SK-N-MC (cell line): ENCODE results near the gene BEND6.

Experiments
- DNase-seq: peaks from one replicate; pipeline ENCODE4 v3.0.0-alpha.2; 2011; ENCODE audit warnings: low read depth, low spot score
- H3K27ac ChIP-seq: fragments of 200-600 bp; sonication (generic); 2 replicates; pipeline ENCODE4 v1.5.1; 2016; ENCODE audit warnings: mixed run types
- H3K36me3 ChIP-seq: fragments of 200-600 bp; sonication (generic); 2 replicates; pipeline ENCODE4 v1.6.1; 2017; ENCODE audit warnings: antibody characterized with exemption, low read length, mixed read lengths; ENCODE audit not compliant: insufficient read depth
- H3K4me3 ChIP-seq: fragments of 200-600 bp; sonication (generic); 2 replicates; pipeline ENCODE4 v1.5.1; 2016
- H3K9ac ChIP-seq: fragments of 200-600 bp; sonication (generic); 2 replicates; pipeline ENCODE4 v1.8.0; 2017; ENCODE audit warnings: mixed run types, mixed read lengths; ENCODE audit not compliant: insufficient read length
- H3K9me3 ChIP-seq: fragments of 200-600 bp; sonication (generic); 2 replicates; pipeline ENCODE4 v1.6.1; 2017; ENCODE audit warnings: low read depth, mild to moderate bottlenecking, antibody characterized with exemption, low read length, moderate library complexity, mixed read lengths
- EZH2 ChIP-seq: fragments of 200-600 bp; sonication (generic); IDR thresholded peaks from one replicate; pipeline ENCODE4 v1.6.1; 2017; ENCODE audit warnings: antibody characterized with exemption
- FOXP2 ChIP-seq: optimal IDR thresholded peaks from 2 replicates; pipeline ENCODE3; 2011; ENCODE audit warnings: mild to moderate bottlenecking, moderate library complexity; ENCODE audit not compliant: insufficient read depth; ENCODE audit errors: extremely low read length, control extremely low read depth
- POLR2AphosphoS5 ChIP-seq: IDR thresholded peaks from 2 replicates; pipeline ENCODE4 v1.6.1; 2012; ENCODE audit warnings: mild to moderate bottlenecking, low read depth, low read length, borderline replicate concordance

The BEND6 gene

DNA sequence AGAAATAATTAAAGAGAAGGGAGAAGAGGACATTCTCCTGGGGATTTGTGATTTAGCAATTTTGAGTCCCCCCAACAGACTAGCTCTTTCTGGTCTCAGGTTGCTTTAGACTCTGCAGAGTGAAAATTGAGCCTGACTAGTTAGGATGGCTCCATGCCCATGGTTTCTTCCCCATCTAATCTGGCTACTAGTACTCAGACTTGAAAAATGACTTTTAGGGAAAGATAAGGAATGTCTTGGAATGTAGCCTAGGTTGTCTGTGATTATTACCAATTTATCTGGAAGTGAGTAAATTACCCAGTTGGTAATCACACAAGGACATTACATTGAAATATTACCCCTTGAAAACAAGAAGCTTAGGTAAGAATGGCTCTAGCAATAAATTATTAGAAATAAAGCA is 4.2 kb downstream of the BEND6 start:
- H3K4me3 ChIP-seq = no peak overlapping the region

DNA sequence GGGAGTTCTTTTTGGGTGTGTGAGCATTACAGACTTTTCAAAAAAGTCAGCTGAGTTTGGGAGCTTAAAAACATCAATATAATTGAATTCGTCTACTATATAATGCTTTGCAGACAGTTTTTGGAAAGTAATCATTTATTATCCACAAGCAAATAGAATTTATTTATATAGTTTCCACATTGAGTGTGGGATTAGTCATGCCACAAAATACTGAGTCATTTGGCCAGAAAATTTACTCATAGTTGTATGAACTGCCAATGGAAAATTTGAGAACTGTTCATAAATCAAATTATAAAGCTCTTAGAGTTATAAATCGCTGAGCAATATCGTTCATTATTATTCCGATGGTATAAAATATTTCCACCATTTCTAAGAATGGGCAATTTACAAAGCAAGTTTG is 5.0 kb downstream of the BEND6 start:
- H3K4me3 ChIP-seq = no peak overlapping the region
- no peak overlapping the region for H3K9ac ChIP-seq
- no peak overlapping the region for H3K27ac ChIP-seq
- no peak for DNase-seq
- TF ChIP-seq POLR2AphosphoS5 = no peak
- no peak for TF ChIP-seq FOXP2
- no peak for TF ChIP-seq EZH2
- no peaks in the 10 kb centered on the region for H3K36me3 ChIP-seq
- H3K9me3 ChIP-seq = no peaks in the 10 kb centered on the region

More for the DNA sequence above, 4.2 kb downstream of the BEND6 start:
- H3K9ac ChIP-seq = no peak overlapping the region
- TF ChIP-seq FOXP2 (no peak), EZH2 (no peak), POLR2AphosphoS5 (no peak)
- H3K36me3 ChIP-seq = no peaks in the 10 kb centered on the region
- H3K9me3 ChIP-seq = no peaks in the 10 kb centered on the region
- no peak for DNase-seq
- no peak overlapping the region for H3K27ac ChIP-seq

GRCh38 chr6:56961151-56961550 is 6.2 kb downstream of the BEND6 start:
- no peak overlapping the region for H3K9ac ChIP-seq
- no peak for DNase-seq
- H3K27ac ChIP-seq = no peak overlapping the region
- no peaks in the 10 kb centered on the region for H3K9me3 ChIP-seq
- H3K36me3 ChIP-seq = no peaks in the 10 kb centered on the region
- no peak for TF ChIP-seq EZH2
- no peak for TF ChIP-seq FOXP2
- TF ChIP-seq POLR2AphosphoS5 = no peak
- H3K4me3 ChIP-seq = no peak overlapping the region

- TF ChIP-seq FOXP2 (no peak), POLR2AphosphoS5 (no peak)
- H3K4me3 ChIP-seq = no peak overlapping the region
- H3K9ac ChIP-seq = no peak overlapping the region
- no peak for DNase-seq
- H3K36me3 ChIP-seq = no peaks in the 10 kb centered on the region
- H3K9me3 ChIP-seq = no peaks in the 10 kb centered on the region
- no peak overlapping the region for H3K27ac ChIP-seq
Observed at GRCh38 chr6:56962441-56962840, 7.5 kb downstream of the BEND6 start.

GRCh38 chr6:56963043-56963442 is 8.1 kb downstream of the BEND6 start:
- TF ChIP-seq POLR2AphosphoS5 (no peak), EZH2 (no peak), FOXP2 (no peak)
- no peak for DNase-seq
- Histone ChIP-seq H3K9me3 (no peaks in the 10 kb centered on the region), H3K36me3 (no peaks in the 10 kb centered on the region), H3K9ac (no peak overlapping the region), H3K4me3 (no peak overlapping the region), H3K27ac (no peak overlapping the region)

DNA sequence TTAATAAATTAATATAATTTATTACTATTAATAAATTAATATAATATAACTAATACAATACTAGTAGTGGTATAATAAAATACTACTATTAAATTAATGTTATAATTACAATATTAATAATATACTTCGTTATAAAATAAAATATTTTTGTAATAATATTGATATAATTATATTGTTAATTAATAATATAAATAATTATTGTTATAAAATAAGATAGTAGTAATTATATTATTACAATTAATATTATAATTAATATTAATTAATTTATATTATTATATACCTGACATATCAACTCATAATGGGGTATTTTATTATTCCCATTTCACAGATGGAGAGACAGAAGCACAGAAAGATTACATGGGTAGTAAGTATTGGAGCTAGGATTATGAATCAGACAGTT is 8.9 kb downstream of the BEND6 start:
- Histone ChIP-seq H3K27ac (no peak overlapping the region), H3K9ac (no peak overlapping the region), H3K4me3 (no peak overlapping the region), H3K9me3 (no peaks in the 10 kb centered on the region), H3K36me3 (no peaks in the 10 kb centered on the region)
- no peak for DNase-seq
- TF ChIP-seq FOXP2 (no peak), POLR2AphosphoS5 (no peak), EZH2 (no peak)

DNA sequence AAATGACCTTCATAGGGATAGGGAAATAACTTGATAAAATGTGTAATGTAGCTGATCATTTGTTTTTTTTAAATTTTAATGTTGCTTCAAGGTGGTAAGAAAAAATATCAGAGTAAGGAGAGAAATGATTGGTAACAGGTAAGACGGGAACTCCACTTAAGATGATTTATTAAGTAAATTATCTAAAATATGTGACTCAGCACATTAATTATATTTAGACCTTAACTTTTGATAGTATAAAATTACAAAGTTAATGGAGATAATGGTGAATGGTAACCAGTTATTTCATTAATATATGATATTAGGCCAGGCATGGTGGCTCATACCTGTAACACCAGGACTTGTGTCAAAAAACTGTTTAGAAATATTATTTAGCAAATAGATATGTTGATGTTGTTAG is 10.2 kb downstream of the BEND6 start:
- no peak for DNase-seq
- no peaks in the 10 kb centered on the region for H3K36me3 ChIP-seq
- TF ChIP-seq EZH2 = no peak
- TF ChIP-seq POLR2AphosphoS5 = no peak
- no peak for TF ChIP-seq FOXP2
- no peak overlapping the region for H3K27ac ChIP-seq
- no peak overlapping the region for H3K4me3 ChIP-seq
- H3K9me3 ChIP-seq = no peaks in the 10 kb centered on the region
- no peak overlapping the region for H3K9ac ChIP-seq

DNA sequence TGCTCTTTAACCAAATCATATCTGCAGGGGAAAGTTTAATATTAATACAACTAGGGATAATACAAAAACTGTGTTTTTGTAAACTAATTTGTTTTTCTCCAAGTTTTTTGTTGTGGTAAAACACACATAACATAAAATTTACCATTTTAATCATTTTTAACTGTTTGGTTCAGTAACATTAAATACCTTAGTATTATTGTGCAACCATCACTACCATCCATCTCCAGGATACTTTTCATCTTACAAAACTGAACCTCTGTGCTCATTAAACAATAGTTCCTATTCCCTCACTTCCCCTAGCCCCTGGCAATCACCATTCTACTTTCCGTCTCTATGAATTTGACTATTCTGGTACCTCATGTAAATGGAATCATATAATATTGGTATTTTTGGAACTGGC is 15.9 kb downstream of the BEND6 start:
- no peak for TF ChIP-seq EZH2
- no peak for TF ChIP-seq FOXP2
- no peak for TF ChIP-seq POLR2AphosphoS5
- no peaks in the 10 kb centered on the region for H3K9me3 ChIP-seq
- DNase-seq = no peak
- H3K36me3 ChIP-seq = no peaks in the 10 kb centered on the region
- no peak overlapping the region for H3K9ac ChIP-seq
- H3K4me3 ChIP-seq = no peak overlapping the region
- no peak overlapping the region for H3K27ac ChIP-seq

DNA sequence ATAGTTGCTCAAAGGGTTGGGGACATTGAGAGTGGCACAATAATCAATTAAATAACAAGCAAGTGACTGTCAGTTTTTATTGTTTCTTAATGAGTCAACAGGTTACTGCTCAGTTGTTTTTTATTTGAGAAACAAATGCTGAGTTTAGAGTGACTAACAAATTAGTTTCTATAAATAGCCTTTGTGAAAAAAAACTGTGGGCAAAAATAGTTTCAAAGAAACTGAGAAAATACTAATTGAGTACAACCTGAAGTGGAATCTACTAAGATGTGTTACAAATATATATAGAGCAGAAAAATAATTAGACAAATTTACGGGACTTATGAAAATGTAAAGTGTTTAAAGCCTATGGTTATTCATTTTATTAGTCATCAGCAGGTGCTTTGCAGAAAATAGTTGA is 22.3 kb downstream of the BEND6 start:
- no peak overlapping the region for H3K27ac ChIP-seq
- 0 out of 2 replicates have a peak, but pooled peaks cover 2% of the 10 kb centered on the region for H3K9me3 ChIP-seq
- no peak overlapping the region for H3K4me3 ChIP-seq
- no peak for DNase-seq
- no peaks in the 10 kb centered on the region for H3K36me3 ChIP-seq
- no peak for TF ChIP-seq POLR2AphosphoS5
- no peak for TF ChIP-seq EZH2
- TF ChIP-seq FOXP2 = no peak
- no peak overlapping the region for H3K9ac ChIP-seq
